Calu3 (cell line): Measurements from ENCODE around the gene DOCK3. TPM values are rescaled to one million over a fixed set of nuclear protein-coding genes. Genes with fewer than 3 reads are reported as not detected.

ENCODE experiments used
- BruUV-seq: library from RNA; stranded (reverse); fragments of 400-500 nt; replicated peaks from 2 replicates; lab custom pipeline; 2021; lab: Mats Ljungman, UMichigan
- CTCF ChIA-PET: fragments of 300-600 bp; sonication (Branson Sonifier 250); formaldehyde crosslinking; loops from one replicate; lab custom pipeline; 2022; ENCODE audit warnings: antibody characterized with exemption; lab: Charles Lee
- DNase-seq: peaks from one replicate; pipeline ENCODE4 v3.0.0; 2022
- H3K27ac Mint-ChIP-seq: one replicate; pipeline ENCODE4 v1.8.0; 2022; ENCODE audit warnings: mixed read lengths; ENCODE audit not compliant: unreplicated experiment
- H3K27me3 Mint-ChIP-seq: one replicate; pipeline ENCODE4 v1.8.0; 2022; ENCODE audit warnings: mixed read lengths; ENCODE audit not compliant: unreplicated experiment
- H3K36me3 Mint-ChIP-seq: one replicate; pipeline ENCODE4 v1.8.0; 2022; ENCODE audit warnings: mild to moderate bottlenecking, moderate library complexity, mixed read lengths; ENCODE audit not compliant: insufficient read depth, unreplicated experiment
- H3K4me1 Mint-ChIP-seq: one replicate; pipeline ENCODE4 v1.8.0; 2022; ENCODE audit warnings: mild to moderate bottlenecking, low read depth, mixed read lengths; ENCODE audit not compliant: unreplicated experiment
- H3K4me3 Mint-ChIP-seq: one replicate; pipeline ENCODE4 v1.8.0; 2022; ENCODE audit warnings: mild to moderate bottlenecking, low read depth, moderate library complexity, mixed read lengths; ENCODE audit not compliant: unreplicated experiment
- H3K9me3 Mint-ChIP-seq: one replicate; pipeline ENCODE4 v1.8.0; 2022; ENCODE audit warnings: low read depth, mixed read lengths; ENCODE audit not compliant: unreplicated experiment
- intact Hi-C: fragments of 100-400 bp; cut with micrococcal nuclease; formaldehyde crosslinking; loops from one replicate; pipeline ENCODE4 v1.10.0; 2022; ENCODE audit not compliant: unreplicated experiment
- total RNA-seq: library from RNA; stranded (reverse); gene quantifications from 2 replicates; pipeline ENCODE4 v1.2.3, GENCODE V29; 2022
- TF ChIP-seq, protein P1 (sequence below): fragments of 200-600 bp; IDR thresholded peaks from one replicate; pipeline ENCODE4 v1.8.0; 2022; ENCODE audit warnings: antibody characterized with exemption; ENCODE audit not compliant: unreplicated experiment

Gene DOCK3
- total RNA-seq, 1 experiment from 2014 or later, result 0.19 TPM

DNA sequence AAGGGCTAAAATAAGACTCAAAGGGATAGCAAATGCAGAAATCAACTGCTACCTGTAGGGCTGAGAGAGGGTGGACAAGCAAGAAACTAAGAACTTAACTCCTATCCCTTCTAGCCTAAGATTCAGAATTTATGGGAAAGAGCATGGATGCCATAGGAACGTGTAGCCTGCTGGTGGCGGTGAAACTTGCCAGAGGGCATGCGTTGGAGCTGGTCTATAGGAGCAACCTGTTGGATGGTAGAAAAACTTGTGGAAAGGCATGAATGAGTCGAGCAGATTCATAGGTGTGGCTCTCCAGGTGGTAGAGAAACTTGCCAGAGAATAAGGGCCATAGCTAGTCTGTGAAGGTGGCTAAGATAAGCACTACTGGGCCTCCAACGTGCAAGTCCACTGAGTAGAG lies 137.2 kb downstream of the DOCK3 start:
- intact Hi-C loops, result no loop called here
- Mint-ChIP-seq H3K27ac (no peak overlapping the region), H3K4me3 (no peak overlapping the region), H3K36me3 (no peaks in the 10 kb centered on the region), H3K9me3 (no peaks in the 10 kb centered on the region), H3K27me3 (no peaks in the 10 kb centered on the region), H3K4me1 (peaks cover 17% of the 10 kb centered on the region)
- BruUV-seq, result no TSS peak
- TF ChIP-seq, protein P1, sequence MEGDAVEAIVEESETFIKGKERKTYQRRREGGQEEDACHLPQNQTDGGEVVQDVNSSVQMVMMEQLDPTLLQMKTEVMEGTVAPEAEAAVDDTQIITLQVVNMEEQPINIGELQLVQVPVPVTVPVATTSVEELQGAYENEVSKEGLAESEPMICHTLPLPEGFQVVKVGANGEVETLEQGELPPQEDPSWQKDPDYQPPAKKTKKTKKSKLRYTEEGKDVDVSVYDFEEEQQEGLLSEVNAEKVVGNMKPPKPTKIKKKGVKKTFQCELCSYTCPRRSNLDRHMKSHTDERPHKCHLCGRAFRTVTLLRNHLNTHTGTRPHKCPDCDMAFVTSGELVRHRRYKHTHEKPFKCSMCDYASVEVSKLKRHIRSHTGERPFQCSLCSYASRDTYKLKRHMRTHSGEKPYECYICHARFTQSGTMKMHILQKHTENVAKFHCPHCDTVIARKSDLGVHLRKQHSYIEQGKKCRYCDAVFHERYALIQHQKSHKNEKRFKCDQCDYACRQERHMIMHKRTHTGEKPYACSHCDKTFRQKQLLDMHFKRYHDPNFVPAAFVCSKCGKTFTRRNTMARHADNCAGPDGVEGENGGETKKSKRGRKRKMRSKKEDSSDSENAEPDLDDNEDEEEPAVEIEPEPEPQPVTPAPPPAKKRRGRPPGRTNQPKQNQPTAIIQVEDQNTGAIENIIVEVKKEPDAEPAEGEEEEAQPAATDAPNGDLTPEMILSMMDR, result no peak
- CTCF ChIA-PET, result no interaction called here
- DNase-seq, result no peak

DNA sequence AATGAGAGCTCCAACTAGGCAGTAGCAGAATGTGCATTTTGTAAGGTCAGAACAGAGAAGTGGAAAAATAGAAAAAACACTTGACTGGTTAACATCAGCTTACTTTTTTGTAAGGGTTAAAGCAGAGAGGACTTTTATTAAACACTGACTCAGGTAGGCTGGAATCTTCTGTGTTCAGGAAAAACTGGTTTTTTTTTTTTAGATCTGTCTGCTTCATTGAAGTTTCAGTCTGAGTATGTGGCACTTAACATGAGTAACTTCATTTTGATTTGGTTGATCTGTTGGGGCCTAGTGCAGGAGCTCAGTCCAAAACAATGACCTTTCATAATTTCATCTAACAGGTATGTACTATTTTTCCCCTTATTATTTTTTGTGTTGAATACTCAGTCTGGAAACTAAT lies 141.1 kb downstream of the DOCK3 start:
- no peaks in the 10 kb centered on the region for H3K36me3 Mint-ChIP-seq
- H3K4me1 Mint-ChIP-seq, result peaks cover 10% of the 10 kb centered on the region
- H3K4me3 Mint-ChIP-seq, result no peak overlapping the region
- BruUV-seq, result no TSS peak
- H3K9me3 Mint-ChIP-seq, result no peaks in the 10 kb centered on the region
- TF ChIP-seq, protein P1, result no peak
- H3K27me3 Mint-ChIP-seq, result no peaks in the 10 kb centered on the region
- peak overlapping the region; percentile 23 for H3K27ac Mint-ChIP-seq
- no peak for DNase-seq
- CTCF ChIA-PET, result interaction anchor here (0.7 kb wide), 2 partner anchors 9 to 108 kb away, joined by 3 read pairs; no protein-coding TSS in a partner anchor
- intact Hi-C loops, result no loop called here

- intact Hi-C loops, result no loop called here
- Mint-ChIP-seq H3K4me1 (peaks cover 10% of the 10 kb centered on the region), H3K27ac (no peak overlapping the region), H3K4me3 (no peak overlapping the region), H3K27me3 (no peaks in the 10 kb centered on the region), H3K9me3 (no peaks in the 10 kb centered on the region), H3K36me3 (no peaks in the 10 kb centered on the region)
- CTCF ChIA-PET, result no interaction called here
- BruUV-seq, result no TSS peak
- DNase-seq, result no peak
- TF ChIP-seq, protein P1, result no peak
Observed at GRCh38 chr3:50816894-50817293, 142.2 kb downstream of the DOCK3 start.

GRCh38 chr3:50817756-50818529 lies 143.2 kb downstream of the DOCK3 start:
- intact Hi-C loops, result no loop called here
- no peak overlapping the region for H3K4me3 Mint-ChIP-seq

More at GRCh38 chr3:50817756-50818529, 143.2 kb downstream of the DOCK3 start:
- no peaks in the 10 kb centered on the region for H3K9me3 Mint-ChIP-seq
- TF ChIP-seq, protein P1, result no peak
- H3K36me3 Mint-ChIP-seq, result no peaks in the 10 kb centered on the region
- no peak overlapping the region for H3K27ac Mint-ChIP-seq
- DNase-seq, result no peak
- peaks cover 10% of the 10 kb centered on the region for H3K4me1 Mint-ChIP-seq
- BruUV-seq, result no TSS peak
- H3K27me3 Mint-ChIP-seq, result no peaks in the 10 kb centered on the region
- CTCF ChIA-PET, result interaction anchor here (0.6 kb wide), 1 partner anchor 67 kb away, joined by 3 read pairs; no protein-coding TSS in a partner anchor
